GM20431 (cell line): Measurements from ENCODE around the gene FOXS1.

Experiments used
- in situ Hi-C: fragments of 300-500 bp; cut with MseI, MboI; formaldehyde crosslinking; loops from one replicate; pipeline ENCODE4 v1.15.0; 2020; ENCODE audit warnings: low sequenced_read_pairs; ENCODE audit not compliant: unreplicated experiment

The FOXS1 gene

GRCh38 chr20:31861385-31862156 is 16.2 kb upstream of the FOXS1 start:
- in situ Hi-C loops: no loop called here

- in situ Hi-C loops: no loop called here
Measured at GRCh38 chr20:31861135-31861384, 15.7 kb upstream of the FOXS1 start.

GRCh38 chr20:31860390-31861134 is 15.2 kb upstream of the FOXS1 start:
- in situ Hi-C loops: no loop called here

- in situ Hi-C loops: no loop called here
Measured at GRCh38 chr20:31859998-31860380, 14.6 kb upstream of the FOXS1 start.

GRCh38 chr20:31859266-31859997 is 14.0 kb upstream of the FOXS1 start:
- in situ Hi-C loops: no loop called here

- in situ Hi-C loops: no loop called here
Measured at GRCh38 chr20:31858760-31859083, 13.3 kb upstream of the FOXS1 start.

GRCh38 chr20:31857861-31858759 is 12.7 kb upstream of the FOXS1 start:
- in situ Hi-C loops: no loop called here

GRCh38 chr20:31856516-31856915 is 11.1 kb upstream of the FOXS1 start:
- in situ Hi-C loops: no loop called here

- in situ Hi-C loops: no loop called here
Measured at GRCh38 chr20:31853481-31853880, 8.1 kb upstream of the FOXS1 start.

- in situ Hi-C loops: no loop called here
Measured at GRCh38 chr20:31851240-31851955, 6.0 kb upstream of the FOXS1 start.

- in situ Hi-C loops: no loop called here
Measured at GRCh38 chr20:31849306-31849930, 4.0 kb upstream of the FOXS1 start.

GRCh38 chr20:31848088-31848999 is 2.9 kb upstream of the FOXS1 start:
- in situ Hi-C loops: no loop called here

- in situ Hi-C loops: no loop called here
Measured at GRCh38 chr20:31846793-31847138, 1.4 kb upstream of the FOXS1 start.

- in situ Hi-C loops: no loop called here
Measured at GRCh38 chr20:31844737-31845299, 586 bp downstream of the FOXS1 start.

- in situ Hi-C loops: no loop called here
Measured at GRCh38 chr20:31843881-31844280, 1.5 kb downstream of the FOXS1 start.

- in situ Hi-C loops: no loop called here
Measured at GRCh38 chr20:31843288-31843687, 2.1 kb downstream of the FOXS1 start.

- in situ Hi-C loops: no loop called here
Measured at GRCh38 chr20:31842471-31843157, 2.8 kb downstream of the FOXS1 start.

GRCh38 chr20:31841928-31842327 is 3.5 kb downstream of the FOXS1 start:
- in situ Hi-C loops: no loop called here
